HL-60/S4 treated with retinoic acid at 250 ng/mL for 4 days and 3 days (cell line): ENCODE data around the gene ILDR2.
"Not testable (repeated sequence)": the region's sequence is repeated elsewhere in the genome, so short reads cannot be mapped to it uniquely, and the experiment has no call there.

ENCODE experiments used
- in situ Hi-C: fragments of 300-500 bp; cut with MboI; formaldehyde crosslinking; loops from 2 replicates; pipeline ENCODE4 v1.7.0; 2022; ENCODE audit warnings: low sequenced_read_pairs

ILDR2 gene

DNA sequence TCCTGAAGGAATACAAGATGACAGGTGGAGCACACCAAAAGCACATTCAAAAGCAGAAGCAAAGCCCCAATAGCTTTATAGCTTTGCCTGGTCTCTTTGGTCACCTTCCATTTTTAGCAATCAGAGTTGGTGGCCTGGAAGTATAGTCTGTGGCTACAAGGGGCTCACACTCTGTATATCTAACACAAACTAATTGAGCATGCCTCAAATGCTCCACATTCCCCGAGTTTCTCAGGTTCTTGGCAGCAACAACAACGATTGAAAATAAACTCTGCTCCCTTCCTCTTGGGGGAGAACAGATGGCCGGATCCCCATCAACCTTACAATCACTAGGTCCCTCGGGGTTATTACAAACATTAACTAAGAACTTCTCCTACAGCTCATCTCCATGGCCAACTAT, 74.4 kb downstream of the ILDR2 start:
- in situ Hi-C loops = loop anchor here (25.0 kb wide), 1 partner anchor 536 kb away; no protein-coding TSS in a partner anchor

GRCh38 chr1:166899769-166900168, 75.6 kb downstream of the ILDR2 start:
- in situ Hi-C loops = loop anchor here (25.0 kb wide), 1 partner anchor 538 kb away; no protein-coding TSS in a partner anchor

GRCh38 chr1:166895766-166896165, 79.6 kb downstream of the ILDR2 start:
- in situ Hi-C loops = no loop called here

DNA sequence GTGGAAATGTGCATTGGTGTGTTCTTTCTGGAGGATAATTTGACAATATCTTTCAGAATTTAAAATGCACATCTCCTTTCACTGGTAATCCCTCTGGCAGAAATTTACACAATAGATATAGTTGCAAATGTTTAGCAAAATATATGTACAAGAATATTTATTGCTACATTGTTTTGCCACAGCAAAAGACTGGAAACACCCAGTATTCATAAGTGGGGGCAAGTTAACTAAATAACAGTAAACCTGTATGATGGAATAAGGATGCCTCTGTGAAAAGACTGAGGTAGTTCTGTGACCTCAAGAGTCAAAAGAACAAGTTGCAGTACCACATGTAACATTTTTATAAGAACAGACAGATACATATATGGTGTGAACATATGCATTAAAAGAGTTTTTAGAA, 85.6 kb downstream of the ILDR2 start:
- in situ Hi-C loops = no loop called here

GRCh38 chr1:166888373-166889111, 86.8 kb downstream of the ILDR2 start:
- in situ Hi-C loops = no loop called here

DNA sequence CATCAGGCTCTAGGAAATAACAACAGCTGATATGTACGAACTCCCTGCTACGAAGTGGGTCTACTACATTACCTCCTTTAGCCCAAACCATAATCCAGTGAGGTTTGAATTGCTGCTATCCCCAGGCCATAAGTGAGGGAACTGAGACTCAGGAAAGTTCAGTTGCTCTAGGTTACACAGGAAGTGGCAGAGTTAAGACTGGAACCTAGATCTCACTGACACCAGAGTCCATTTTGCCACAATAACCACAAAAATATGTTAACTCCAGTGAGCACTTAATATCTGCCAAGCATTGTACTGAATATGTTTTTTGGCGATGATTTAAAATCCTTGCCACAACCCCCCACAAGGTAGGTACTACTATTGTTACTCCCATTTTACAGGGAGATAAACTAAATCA, 90.4 kb downstream of the ILDR2 start:
- in situ Hi-C loops = no loop called here

- in situ Hi-C loops = no loop called here
Observed at GRCh38 chr1:166884040-166884642, 91.2 kb downstream of the ILDR2 start.

- in situ Hi-C loops = no loop called here
Observed at GRCh38 chr1:166882893-166883292, 92.4 kb downstream of the ILDR2 start.

DNA sequence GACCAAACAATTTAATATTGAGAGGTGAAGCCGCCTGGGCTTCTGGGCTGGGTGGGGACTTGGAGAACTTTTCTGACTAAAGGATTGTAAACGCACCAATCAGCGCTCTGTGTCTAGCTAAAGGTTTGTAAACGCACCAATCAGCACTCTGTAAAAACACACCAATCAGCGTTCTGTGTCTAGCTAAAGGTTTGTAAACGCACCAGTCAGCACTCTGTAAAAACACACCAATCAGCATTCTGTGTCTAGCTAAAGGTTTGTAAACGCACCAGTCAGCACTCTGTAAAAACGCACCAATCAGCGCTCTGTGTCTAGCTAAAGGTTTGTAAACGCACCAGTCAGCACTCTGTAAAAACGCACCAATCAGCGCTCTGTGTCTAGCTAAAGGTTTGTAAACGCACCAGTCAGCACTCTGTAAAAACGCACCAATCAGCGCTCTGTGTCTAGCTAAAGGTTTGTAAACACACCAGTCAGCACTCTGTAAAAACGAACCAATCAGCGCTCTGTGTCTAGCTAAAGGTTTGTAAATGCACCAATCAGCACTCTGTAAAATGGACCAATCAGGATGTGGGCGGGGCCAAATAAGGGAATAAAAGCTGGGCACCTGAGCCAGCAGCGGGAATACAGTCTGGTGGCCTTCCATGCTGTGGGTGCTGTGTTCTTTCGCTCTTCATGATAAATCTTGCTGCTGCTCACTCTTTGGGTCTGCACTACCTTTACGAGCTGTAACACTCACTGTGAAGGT, 97.0 kb downstream of the ILDR2 start:
- in situ Hi-C loops = not testable (repeated sequence)

DNA sequence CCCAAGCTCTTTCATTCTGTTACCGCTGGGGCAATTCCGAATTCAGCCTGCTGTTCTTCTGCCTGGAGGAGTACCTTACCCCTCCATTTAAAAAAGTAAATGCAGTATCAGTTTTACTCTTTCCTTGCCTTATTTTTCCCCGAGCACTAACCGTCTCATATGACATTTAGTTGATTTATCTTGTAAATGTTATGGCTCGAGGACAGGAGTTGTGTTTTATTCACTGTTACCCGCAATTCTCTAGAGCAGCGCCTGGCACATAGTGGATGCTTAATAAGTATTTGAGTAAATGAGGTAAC, 98.9 kb downstream of the ILDR2 start:
- in situ Hi-C loops = no loop called here

DNA sequence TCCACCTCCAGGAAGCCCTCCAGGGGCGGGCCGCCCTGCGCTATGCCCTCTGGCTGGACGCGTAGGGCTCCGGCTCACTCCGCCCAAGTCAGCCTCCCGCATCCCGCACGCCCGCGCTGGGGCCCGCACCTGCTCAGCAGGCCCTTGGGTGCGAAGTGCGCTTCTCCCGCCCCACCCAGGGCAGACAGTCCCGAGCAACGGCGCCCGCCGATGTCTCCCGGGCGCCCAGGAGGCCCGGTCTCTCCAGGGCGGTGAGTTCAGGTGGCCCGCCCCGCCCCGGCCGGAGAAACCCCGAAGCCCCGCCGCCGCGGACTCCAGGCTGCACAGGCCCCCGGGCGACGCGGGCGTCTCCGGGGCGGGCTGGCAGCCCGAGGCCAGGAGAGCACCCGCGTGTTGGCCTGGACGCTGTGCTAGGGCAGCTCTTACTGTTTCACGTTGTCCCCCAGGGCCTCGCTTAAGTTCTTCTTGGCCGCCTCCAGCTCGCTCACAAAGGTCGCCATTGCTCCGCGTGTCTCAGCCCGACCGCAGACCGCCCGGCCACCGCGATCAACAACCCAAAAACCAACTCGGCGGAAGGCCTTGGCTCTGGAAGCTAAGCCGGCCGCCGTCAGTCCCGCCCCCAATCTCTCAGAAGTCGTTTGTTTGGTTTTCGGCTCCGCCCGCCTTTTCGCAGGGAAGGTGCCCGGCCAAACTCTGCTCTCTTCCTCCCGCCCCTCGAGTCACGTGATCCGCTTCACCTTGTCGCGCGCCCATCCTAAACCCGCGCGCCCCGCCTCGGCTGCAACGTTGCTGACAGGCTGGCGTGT, 99.4 kb downstream of the ILDR2 start, which contains the start of gene TADA1:
Gene TADA1, minus strand, starts transcription at position 531 of the 806 bp plus-strand sequence. Its CDS starts 31 bp downstream, at position 500.
- in situ Hi-C loops = no loop called here

DNA sequence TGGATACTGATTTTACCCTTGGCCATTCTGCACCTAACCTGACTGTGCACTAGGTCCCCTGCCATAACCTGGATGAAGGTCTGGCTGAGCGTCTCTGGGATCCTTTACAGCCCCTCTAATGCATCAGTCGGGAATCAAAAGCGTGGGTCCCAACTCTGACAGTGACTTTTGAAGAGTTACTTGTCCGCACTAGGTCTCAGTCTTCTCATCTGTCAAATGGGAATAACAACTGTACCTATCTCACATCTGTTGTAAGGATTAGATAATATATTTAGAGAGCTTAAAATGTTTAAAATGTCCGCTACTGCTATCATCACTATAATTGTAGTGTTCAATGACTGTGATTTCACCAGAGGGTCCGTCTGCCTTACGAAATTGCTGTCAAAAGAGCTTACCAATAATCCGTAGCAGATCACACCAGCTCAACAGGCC, 100.0 kb downstream of the ILDR2 start:
- in situ Hi-C loops = no loop called here

GRCh38 chr1:166874464-166874863, 100.9 kb downstream of the ILDR2 start:
- in situ Hi-C loops = no loop called here

DNA sequence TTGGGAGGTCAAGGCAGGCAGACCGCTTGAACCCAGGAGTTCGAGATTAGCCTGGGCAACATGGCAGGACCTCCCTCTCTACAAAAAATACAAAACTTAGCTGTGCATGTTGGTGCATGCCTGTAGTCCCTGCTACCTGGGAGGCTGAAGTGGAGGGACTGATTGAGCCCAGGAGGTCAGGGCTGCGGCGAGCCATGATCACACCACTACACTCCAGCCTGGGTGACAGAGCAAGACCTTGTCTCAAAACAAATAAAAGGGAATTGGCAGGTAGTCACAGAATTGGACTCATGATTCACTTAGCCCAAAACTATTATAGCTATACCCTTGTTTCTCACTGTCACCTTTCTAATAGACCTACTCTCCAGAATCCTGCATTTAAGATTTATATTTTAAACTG, 104.8 kb downstream of the ILDR2 start:
- in situ Hi-C loops = no loop called here

- in situ Hi-C loops = no loop called here
Observed at GRCh38 chr1:166869318-166870099, 105.8 kb downstream of the ILDR2 start.

GRCh38 chr1:166868639-166869038, 106.7 kb downstream of the ILDR2 start:
- in situ Hi-C loops = no loop called here

- in situ Hi-C loops = no loop called here
Observed at GRCh38 chr1:166865926-166866325, 109.4 kb downstream of the ILDR2 start.

- in situ Hi-C loops = no loop called here
Observed at GRCh38 chr1:166859597-166859996, 115.7 kb downstream of the ILDR2 start.

- in situ Hi-C loops = no loop called here
Observed at GRCh38 chr1:166858726-166859419, 116.5 kb downstream of the ILDR2 start.
